GM12878 (cell line): ENCODE measurements around the gene TERB1.

Experiments
- CBX5 ChIP-seq: sonication (generic); IDR thresholded peaks from 2 replicates; pipeline ENCODE4 v1.6.1; 2016; ENCODE audit warnings: low read depth, moderate library complexity, mild to moderate bottlenecking, inconsistent platforms
- EED ChIP-seq: sonication (generic); IDR thresholded peaks from 2 replicates; pipeline ENCODE4 v1.6.1; 2016; ENCODE audit warnings: antibody characterized with exemption, low read depth
- FOS ChIP-seq: IDR thresholded peaks from 3 replicates; pipeline ENCODE4 v1.6.1; 2011; ENCODE audit warnings: borderline replicate concordance; ENCODE audit not compliant: insufficient read length; ENCODE audit errors: extremely low read depth
- HDAC2 ChIP-seq: fragments of 200-600 bp; sonication (generic); IDR thresholded peaks from 2 replicates; pipeline ENCODE4 v1.6.1; 2017
- SPI1 ChIP-seq: IDR thresholded peaks from 2 replicates; pipeline ENCODE4 v1.6.1; 2011; ENCODE audit warnings: low read depth, mild to moderate bottlenecking, low read length, moderate library complexity, borderline replicate concordance; ENCODE audit not compliant: insufficient read depth
- TARDBP ChIP-seq: IDR thresholded peaks from 2 replicates; pipeline ENCODE4 v1.6.1; 2016; ENCODE audit warnings: borderline replicate concordance
- TCF12 ChIP-seq: IDR thresholded peaks from 2 replicates; pipeline ENCODE4 v1.6.1; 2011; ENCODE audit warnings: low read depth, mild to moderate bottlenecking, low read length
- ZNF274 ChIP-seq: IDR thresholded peaks from one replicate; pipeline ENCODE4 v1.8.0; 2011; ENCODE audit not compliant: insufficient read length, insufficient read depth
- TF ChIP-seq, protein P1 (sequence below), 3 experiments: IDR thresholded peaks in 2 of 3; conservative IDR thresholded peaks in 1 of 3; 2 replicates each; pipeline ENCODE4 v1.5.1; 2011; ENCODE audit warnings: low read depth in 3 of 3, low read length in 3 of 3, mild to moderate bottlenecking in 3 of 3, control low read depth in 2 of 3, moderate library complexity in 2 of 3, inconsistent platforms in 1 of 3, mixed read lengths in 1 of 3; ENCODE audit not compliant: control insufficient read depth in 2 of 3, insufficient read depth in 1 of 3; ENCODE audit errors: extremely low read depth in 1 of 3
- TF ChIP-seq, protein P2 (sequence below): IDR thresholded peaks from 2 replicates; pipeline ENCODE4 v1.6.1; 2012; ENCODE audit warnings: mild to moderate bottlenecking, low read depth, low read length
- TF ChIP-seq, protein P3 (sequence below): fragments of 450-650 bp; IDR thresholded peaks from 2 replicates; pipeline ENCODE4 v1.6.1; 2017; ENCODE audit warnings: mild to moderate bottlenecking

DNA sequence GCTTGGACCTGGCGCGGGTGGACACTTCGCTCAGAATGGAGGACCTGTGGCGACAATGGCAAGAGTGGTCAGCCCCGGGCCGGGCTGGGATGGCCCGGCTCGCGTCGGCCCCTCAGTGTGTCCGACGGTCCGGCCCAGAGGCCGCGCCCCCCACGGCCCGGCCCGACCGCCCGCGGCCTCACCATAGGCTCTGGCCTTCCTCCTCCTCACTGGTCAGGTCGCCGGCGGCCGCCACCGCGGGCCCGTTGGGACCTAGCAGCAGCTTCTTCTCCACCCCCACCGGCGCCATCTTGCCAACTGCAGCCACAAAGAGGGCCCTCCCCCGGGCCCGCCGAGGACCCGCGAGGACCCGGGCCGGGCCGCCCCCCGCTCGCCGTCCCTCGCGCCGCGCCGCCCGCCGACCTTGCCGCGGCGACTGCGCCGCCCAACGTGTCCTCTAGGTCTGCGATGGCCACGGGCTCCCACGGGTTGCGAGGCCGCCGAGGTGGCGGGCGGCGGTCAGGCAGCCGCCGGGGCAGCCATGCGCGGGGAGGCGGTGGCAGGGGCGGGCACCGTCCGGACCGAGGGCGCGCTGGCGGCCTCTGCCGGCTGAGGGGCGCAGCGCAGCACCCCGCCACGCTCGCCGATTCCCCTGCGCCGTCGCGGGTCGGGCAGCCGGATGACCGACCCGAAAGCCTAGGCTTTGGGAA lies 49.9 kb downstream of the TERB1 start, which contains the start of gene DYNC1LI2:
- TF ChIP-seq HDAC2, result no peak
- TF ChIP-seq, protein P1, sequence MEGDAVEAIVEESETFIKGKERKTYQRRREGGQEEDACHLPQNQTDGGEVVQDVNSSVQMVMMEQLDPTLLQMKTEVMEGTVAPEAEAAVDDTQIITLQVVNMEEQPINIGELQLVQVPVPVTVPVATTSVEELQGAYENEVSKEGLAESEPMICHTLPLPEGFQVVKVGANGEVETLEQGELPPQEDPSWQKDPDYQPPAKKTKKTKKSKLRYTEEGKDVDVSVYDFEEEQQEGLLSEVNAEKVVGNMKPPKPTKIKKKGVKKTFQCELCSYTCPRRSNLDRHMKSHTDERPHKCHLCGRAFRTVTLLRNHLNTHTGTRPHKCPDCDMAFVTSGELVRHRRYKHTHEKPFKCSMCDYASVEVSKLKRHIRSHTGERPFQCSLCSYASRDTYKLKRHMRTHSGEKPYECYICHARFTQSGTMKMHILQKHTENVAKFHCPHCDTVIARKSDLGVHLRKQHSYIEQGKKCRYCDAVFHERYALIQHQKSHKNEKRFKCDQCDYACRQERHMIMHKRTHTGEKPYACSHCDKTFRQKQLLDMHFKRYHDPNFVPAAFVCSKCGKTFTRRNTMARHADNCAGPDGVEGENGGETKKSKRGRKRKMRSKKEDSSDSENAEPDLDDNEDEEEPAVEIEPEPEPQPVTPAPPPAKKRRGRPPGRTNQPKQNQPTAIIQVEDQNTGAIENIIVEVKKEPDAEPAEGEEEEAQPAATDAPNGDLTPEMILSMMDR (IDR thresholded peaks at IDR 0.05 in 2 of 3, conservative IDR thresholded peaks at IDR 0.05 in 1 of 3; ENCODE audit: control insufficient read depth in 2 of 3, extremely low read depth in 1 of 3, insufficient read depth in 1 of 3, low read depth in 3 of 3, low read length in 3 of 3), result peak; percentile 70 to 92 (median 72); a peak in 4 of 6 replicates
- TF ChIP-seq SPI1, result no peak
- TF ChIP-seq, protein P2, sequence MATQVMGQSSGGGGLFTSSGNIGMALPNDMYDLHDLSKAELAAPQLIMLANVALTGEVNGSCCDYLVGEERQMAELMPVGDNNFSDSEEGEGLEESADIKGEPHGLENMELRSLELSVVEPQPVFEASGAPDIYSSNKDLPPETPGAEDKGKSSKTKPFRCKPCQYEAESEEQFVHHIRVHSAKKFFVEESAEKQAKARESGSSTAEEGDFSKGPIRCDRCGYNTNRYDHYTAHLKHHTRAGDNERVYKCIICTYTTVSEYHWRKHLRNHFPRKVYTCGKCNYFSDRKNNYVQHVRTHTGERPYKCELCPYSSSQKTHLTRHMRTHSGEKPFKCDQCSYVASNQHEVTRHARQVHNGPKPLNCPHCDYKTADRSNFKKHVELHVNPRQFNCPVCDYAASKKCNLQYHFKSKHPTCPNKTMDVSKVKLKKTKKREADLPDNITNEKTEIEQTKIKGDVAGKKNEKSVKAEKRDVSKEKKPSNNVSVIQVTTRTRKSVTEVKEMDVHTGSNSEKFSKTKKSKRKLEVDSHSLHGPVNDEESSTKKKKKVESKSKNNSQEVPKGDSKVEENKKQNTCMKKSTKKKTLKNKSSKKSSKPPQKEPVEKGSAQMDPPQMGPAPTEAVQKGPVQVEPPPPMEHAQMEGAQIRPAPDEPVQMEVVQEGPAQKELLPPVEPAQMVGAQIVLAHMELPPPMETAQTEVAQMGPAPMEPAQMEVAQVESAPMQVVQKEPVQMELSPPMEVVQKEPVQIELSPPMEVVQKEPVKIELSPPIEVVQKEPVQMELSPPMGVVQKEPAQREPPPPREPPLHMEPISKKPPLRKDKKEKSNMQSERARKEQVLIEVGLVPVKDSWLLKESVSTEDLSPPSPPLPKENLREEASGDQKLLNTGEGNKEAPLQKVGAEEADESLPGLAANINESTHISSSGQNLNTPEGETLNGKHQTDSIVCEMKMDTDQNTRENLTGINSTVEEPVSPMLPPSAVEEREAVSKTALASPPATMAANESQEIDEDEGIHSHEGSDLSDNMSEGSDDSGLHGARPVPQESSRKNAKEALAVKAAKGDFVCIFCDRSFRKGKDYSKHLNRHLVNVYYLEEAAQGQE, result no peak
- TF ChIP-seq, protein P3, sequence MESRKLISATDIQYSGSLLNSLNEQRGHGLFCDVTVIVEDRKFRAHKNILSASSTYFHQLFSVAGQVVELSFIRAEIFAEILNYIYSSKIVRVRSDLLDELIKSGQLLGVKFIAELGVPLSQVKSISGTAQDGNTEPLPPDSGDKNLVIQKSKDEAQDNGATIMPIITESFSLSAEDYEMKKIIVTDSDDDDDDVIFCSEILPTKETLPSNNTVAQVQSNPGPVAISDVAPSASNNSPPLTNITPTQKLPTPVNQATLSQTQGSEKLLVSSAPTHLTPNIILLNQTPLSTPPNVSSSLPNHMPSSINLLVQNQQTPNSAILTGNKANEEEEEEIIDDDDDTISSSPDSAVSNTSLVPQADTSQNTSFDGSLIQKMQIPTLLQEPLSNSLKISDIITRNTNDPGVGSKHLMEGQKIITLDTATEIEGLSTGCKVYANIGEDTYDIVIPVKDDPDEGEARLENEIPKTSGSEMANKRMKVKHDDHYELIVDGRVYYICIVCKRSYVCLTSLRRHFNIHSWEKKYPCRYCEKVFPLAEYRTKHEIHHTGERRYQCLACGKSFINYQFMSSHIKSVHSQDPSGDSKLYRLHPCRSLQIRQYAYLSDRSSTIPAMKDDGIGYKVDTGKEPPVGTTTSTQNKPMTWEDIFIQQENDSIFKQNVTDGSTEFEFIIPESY, result peak; percentile 29; the same call in 1 of the 2 replicates
- no peak for TF ChIP-seq ZNF274
- no peak for TF ChIP-seq TARDBP
- TF ChIP-seq FOS, result no peak
- no peak for TF ChIP-seq EED
- TF ChIP-seq TCF12, result no peak
- TF ChIP-seq CBX5, result no peak
